Skeletal muscle cell (primary cell): Measurements from ENCODE around the gene HSD17B12.

ENCODE experiments used
- DNase-seq: peaks from one replicate; pipeline ENCODE4 v3.0.0-alpha.2; 2010; ENCODE audit warnings: low read depth
- H3K4me3 ChIP-seq: 2 replicates; pipeline ENCODE4 v1.5.1; 2011; ENCODE audit warnings: low read depth, mild to moderate bottlenecking, control low read depth, low read length, moderate library complexity

The HSD17B12 gene

GRCh38 chr11:43899094-43899493, 218.6 kb downstream of the HSD17B12 start:
- H3K4me3 ChIP-seq = no peak overlapping the region
- no peak for DNase-seq

GRCh38 chr11:43901551-43901950, 221.0 kb downstream of the HSD17B12 start:
- no peak overlapping the region for H3K4me3 ChIP-seq
- no peak for DNase-seq

GRCh38 chr11:43903078-43903477, 222.5 kb downstream of the HSD17B12 start:
- H3K4me3 ChIP-seq = no peak overlapping the region
- DNase-seq = no peak

GRCh38 chr11:43903969-43904368, 223.4 kb downstream of the HSD17B12 start:
- no peak overlapping the region for H3K4me3 ChIP-seq
- DNase-seq = no peak

- DNase-seq = peak; percentile 33
- no peak overlapping the region for H3K4me3 ChIP-seq
Observed at GRCh38 chr11:43904742-43905535, 224.4 kb downstream of the HSD17B12 start.

GRCh38 chr11:43905813-43906241, 225.3 kb downstream of the HSD17B12 start:
- H3K4me3 ChIP-seq = no peak overlapping the region
- no peak for DNase-seq
